GM20431 (cell line): ENCODE results near the gene OTUD4.
"Not testable (repeated sequence)": the region's sequence is repeated elsewhere in the genome, so short reads cannot be mapped to it uniquely, and the experiment has no call there.

Experiments
- in situ Hi-C: fragments of 300-500 bp; cut with MseI, MboI; formaldehyde crosslinking; loops from one replicate; pipeline ENCODE4 v1.15.0; 2020; ENCODE audit warnings: low sequenced_read_pairs; ENCODE audit not compliant: unreplicated experiment

OTUD4 gene, protein sequence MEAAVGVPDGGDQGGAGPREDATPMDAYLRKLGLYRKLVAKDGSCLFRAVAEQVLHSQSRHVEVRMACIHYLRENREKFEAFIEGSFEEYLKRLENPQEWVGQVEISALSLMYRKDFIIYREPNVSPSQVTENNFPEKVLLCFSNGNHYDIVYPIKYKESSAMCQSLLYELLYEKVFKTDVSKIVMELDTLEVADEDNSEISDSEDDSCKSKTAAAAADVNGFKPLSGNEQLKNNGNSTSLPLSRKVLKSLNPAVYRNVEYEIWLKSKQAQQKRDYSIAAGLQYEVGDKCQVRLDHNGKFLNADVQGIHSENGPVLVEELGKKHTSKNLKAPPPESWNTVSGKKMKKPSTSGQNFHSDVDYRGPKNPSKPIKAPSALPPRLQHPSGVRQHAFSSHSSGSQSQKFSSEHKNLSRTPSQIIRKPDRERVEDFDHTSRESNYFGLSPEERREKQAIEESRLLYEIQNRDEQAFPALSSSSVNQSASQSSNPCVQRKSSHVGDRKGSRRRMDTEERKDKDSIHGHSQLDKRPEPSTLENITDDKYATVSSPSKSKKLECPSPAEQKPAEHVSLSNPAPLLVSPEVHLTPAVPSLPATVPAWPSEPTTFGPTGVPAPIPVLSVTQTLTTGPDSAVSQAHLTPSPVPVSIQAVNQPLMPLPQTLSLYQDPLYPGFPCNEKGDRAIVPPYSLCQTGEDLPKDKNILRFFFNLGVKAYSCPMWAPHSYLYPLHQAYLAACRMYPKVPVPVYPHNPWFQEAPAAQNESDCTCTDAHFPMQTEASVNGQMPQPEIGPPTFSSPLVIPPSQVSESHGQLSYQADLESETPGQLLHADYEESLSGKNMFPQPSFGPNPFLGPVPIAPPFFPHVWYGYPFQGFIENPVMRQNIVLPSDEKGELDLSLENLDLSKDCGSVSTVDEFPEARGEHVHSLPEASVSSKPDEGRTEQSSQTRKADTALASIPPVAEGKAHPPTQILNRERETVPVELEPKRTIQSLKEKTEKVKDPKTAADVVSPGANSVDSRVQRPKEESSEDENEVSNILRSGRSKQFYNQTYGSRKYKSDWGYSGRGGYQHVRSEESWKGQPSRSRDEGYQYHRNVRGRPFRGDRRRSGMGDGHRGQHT

DNA sequence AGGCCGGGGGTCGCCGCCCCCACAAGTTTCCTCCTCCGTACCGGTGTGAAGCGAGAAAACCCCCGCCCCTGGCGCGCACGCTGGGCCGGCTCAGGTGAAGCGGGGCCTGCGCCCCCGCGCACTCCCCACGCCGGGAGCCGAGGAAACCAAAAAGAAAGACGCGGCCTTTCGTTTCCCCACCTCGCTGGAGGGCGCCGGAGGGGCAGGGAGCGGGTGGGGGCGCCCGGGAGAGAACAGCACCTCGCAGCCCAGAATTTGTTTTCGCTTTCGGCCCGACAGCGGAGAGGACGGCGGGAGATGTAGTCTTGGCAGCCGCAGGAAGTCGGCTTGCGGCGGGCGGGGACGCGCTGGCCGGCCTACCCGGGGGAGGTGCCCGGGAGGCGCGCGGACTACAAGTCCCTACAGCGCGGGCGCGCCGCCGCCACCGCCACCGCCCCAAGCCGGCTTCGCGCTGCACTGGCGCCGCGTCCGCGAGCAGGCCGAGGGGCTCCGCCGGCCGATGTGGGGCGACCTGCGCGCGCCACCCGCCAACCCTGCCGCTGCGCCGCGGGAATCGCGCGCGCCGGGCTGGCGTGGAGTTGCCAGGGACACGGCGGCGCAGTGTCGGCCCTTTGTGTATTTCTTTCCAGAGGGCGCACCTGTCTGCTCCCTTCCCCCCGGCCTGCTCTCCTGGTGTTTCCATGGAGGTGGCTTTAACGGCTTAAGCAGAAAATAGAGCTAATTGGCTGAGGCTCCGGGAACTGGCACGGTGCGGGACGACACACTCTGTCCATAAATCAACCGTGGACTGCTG lies at the start of gene OTUD4:
OTUD4 (minus strand) TSS at position 292 of the 793 bp plus-strand sequence. CDS start 616 bp downstream, outside the sequence.
- in situ Hi-C loops, result no loop called here

DNA sequence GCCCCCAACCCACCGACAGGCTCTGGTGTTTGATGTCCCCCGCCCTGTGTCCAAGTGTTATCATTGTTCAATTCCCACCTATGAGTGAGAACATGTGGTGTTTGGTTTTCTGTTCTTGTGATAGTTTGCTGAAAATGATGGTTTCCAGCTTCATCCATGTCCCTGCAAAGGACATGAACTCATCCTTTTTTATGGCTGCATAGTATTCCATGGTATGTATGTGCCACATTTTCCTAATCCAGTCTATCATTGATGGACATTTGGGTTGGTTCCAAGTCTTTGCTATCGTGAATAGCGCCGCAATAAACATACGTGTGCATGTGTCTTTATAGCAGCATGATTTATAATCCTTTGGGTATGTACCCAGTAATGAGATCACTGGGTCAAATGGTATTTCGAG lies 42.8 kb upstream of the OTUD4 start:
- in situ Hi-C loops, result not testable (repeated sequence)

DNA sequence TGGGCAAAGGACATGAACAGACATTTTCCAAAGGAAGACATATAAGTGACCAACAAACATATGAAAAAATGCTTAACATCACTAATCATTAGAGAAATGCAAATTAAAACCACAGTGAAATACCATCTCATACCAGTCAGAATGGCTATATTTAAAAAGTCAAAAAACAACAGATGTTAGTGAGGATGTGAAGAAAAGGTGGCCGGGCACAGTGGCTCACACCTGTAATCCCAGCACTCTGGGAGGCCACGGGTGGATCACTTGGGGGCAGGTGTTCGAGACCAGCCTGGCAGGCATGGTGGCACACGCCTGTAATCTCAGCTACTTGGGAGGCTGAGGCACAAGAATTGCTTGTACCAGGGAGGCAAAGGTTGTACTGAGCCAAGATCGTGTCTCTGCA lies 41.1 kb upstream of the OTUD4 start:
- in situ Hi-C loops, result not testable (repeated sequence)

DNA sequence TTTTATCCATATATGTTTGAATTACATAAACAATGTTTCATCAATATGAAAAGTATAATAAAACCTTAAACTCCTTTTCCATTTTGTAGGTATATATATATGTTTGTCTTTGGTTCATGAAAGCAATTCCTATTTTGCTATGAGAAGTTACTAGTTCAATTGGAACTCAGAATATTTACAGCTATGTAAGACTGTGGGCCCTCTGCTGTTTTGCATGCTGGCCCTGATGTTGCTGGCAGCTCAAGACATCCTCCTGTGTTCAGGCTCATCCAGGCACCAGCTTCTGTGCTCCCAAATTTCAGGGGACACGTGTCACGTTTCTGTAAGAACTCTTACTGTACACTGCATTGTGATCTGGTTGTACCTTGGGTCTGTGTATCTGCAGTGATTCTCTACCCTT lies 38.7 kb upstream of the OTUD4 start:
- in situ Hi-C loops, result no loop called here

DNA sequence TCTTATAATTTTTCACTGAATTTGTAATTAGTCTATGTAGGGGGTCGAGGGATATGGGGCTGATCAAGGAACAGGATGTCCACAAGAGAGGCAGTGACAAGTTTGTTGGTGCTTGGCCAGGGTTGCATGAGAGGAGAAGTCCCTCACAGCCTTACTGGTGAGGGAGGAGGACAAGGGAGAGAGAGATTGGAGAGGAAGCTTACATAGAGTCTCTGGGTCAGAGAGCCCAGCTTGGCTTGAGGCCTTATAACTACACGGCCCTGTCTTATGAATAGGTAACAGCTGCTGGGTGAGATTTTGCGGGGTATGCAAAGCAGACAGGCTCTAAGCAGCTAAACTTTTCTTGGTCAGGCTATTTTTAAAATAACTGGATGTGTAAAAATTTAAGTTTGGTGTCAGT lies 37.9 kb upstream of the OTUD4 start:
- in situ Hi-C loops, result no loop called here

DNA sequence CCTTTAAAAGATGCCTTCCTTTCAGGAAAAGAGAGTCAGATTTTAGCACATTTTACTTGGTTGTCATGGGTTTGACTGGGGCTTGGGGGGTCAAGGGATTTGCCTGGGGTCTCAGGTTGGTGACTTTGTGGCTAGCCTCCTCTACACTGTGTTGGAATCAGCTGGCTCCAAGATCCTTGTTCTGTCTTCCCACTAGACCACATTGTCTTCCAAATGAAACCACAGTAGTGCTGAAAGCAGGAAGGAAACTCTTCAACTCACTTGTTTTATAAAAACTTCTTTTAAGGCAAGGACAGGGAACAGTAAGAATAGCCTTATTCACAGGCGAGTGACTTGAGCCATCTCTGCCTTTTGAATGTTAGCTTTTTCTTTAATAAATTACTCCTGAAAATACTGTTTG lies 37.0 kb upstream of the OTUD4 start:
- in situ Hi-C loops, result no loop called here

DNA sequence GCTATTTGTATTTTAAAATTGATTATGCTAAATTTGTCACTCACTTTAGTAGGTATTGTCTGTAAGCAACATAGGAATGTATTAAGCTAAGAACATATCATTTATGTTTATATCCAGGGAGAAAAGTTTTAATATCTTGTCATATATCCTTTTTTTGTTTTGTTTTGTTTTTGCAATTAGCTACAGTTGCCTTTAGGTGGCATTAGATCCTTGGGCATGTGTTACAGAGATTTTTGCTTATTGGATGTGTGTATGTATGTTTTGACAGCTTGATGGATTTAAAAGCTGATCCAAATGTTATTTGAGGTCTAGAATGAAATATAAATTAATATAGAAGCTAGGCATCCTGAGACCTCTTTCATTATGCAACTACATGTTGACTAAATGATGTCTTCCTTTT lies 36.1 kb upstream of the OTUD4 start:
- in situ Hi-C loops, result no loop called here

DNA sequence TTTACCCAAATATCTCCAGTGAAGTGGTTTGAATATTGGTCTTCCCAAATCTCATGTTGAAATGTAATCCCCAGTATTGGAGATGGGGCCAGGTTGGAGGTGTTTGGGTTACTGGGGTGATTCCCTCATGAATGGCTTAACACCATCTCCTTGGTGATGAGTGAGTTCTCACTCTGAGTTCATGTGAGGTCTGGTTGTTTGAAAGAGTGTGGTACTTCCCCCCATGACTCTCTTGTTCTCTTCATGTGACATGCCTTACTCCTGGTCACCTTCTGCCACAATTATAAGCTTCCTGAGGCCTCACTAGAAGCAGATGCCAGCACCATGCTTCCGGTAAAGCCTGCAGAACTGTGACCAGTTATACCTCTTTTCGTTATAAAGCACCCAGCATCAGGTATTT lies 32.9 kb upstream of the OTUD4 start:
- in situ Hi-C loops, result no loop called here

DNA sequence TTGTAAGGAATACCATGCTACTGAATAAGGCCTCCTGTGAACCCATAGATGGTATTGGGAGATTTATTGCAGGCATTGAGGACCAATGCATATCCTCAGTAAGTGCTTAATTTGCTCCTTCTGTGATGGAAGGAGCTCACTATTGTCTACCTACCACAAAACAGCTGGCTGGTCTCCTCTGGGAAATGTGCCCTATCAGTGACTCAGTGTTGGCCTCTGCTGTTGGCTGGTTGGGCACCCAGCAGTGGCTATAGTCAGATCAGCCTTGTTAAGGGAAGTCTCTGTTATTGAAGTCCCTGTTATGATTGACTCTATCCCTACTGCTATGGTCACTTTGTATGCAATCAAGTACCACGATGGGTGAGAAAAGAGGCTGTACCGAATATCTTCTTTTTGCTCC lies 27.5 kb upstream of the OTUD4 start:
- in situ Hi-C loops, result no loop called here

DNA sequence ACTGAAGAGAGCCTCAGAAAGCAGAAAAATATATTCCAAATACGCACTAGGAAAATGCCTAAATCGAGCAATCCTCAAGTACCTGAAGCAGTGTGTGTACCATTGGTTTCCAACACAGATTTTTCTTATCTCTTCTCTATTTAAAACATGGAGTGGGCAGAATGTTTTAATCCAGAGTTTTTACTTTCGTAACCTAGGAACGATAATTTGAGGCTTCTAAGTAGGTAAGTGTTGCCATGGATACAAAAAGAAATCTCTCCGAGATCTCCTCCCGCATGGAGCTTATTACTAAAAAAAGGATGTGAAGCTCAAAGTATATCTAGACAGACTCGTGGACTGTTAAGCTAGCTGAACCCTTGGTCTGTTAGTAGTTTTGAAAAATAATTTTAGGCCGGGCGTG lies 23.0 kb upstream of the OTUD4 start:
- in situ Hi-C loops, result no loop called here

DNA sequence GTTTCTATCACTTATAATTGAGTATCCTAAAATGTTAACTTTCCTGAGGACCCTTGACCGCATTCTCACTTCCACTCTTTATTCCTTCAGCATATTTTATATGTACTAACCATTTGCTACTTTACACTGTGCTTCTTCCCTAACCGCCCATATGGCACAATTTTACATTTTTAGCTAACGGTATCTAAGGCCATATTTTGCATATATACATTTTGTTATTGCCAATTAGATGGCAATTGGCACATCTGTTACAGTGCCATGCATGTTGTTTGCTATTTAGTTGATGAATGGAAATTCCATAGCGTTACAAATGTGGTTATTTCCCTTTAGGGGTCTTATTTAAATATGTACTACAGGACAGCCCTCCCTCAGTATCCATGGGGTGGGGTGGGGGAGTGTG lies 20.0 kb upstream of the OTUD4 start:
- in situ Hi-C loops, result no loop called here

DNA sequence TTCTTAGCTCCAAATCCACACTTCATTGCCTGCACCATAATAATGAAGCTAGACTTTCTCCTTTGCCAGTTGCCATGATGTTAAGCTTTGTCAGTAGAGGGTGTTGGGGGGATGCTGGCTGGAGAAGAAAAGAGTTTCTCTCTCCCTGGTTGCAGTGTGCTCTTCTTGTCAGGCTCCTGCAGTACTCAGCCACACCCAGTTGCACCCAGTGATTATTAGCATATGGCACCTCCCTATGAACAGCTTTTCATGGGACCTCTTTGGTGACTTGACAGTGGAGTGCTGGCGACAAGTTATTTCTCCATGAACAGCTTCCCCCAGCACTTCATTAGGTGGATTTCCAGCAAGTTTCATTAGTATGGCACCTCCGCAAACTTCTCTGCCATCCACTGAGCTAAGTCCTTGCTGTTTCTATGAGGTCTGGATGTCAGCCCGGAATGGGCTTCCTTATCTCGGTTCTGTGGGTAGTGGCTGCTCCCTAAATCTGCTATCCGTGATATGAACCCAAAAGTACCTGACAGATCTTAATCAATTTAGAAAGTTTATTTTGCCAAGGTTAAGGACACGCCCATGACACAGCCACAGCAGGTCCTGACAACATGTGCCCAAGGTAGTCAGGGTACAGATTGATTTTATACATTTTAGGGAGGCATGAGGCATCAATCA lies 18.8 kb upstream of the OTUD4 start:
- in situ Hi-C loops, result no loop called here

DNA sequence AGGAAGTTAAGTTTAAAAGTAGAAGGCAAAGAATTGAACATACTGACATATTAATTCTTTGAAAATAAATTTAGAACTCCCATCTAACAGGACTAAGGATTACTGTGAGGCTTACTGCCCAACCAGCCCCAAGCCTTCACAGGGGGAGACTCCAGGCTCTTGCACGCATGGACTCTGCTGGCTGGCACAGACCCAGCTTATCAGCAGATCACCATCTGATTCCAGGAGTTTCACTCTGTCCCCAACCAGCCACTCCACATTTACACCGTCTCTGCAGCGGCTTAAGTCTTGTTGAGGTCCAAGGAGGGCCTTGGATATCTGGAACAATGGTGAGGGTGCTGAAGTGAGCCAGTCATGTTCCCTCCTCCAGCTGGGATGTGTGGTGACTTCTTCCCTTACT lies 16.4 kb upstream of the OTUD4 start:
- in situ Hi-C loops, result no loop called here

DNA sequence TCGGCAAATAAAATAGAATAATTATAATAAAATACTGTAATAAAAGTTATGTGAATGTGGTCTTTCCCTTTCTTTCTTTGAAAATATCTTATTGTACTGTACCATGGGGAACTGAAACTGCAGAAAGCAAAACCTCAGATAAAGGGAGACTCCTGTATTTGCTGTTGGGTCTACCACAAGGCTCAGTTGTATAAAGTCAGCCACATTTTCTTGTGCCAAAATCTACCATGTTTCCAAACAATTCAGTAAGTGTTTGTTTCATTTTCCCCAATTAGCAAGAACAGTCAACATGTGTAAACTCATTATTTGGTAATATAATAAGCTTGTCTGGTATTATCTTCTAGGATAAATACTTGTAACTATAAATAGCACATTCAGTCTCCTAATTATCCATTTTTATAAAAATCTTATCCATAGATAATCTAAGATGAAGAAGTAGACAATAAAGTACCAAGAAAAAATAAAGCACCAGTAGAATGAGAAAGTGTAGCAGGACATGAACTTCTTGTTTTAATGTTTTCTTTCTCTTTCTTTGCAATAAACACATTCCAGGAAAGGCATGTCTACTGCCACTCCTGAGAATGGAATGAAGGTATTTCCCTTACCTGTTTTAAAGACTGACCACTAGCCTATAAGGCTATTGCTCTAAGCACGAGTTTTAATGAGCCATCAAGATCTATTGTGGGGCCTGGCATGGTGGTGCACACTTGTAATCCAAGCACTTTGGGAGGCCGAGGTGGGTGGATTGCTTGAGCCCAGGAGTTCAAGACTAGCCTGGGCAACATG lies 15.0 kb upstream of the OTUD4 start:
- in situ Hi-C loops, result no loop called here

DNA sequence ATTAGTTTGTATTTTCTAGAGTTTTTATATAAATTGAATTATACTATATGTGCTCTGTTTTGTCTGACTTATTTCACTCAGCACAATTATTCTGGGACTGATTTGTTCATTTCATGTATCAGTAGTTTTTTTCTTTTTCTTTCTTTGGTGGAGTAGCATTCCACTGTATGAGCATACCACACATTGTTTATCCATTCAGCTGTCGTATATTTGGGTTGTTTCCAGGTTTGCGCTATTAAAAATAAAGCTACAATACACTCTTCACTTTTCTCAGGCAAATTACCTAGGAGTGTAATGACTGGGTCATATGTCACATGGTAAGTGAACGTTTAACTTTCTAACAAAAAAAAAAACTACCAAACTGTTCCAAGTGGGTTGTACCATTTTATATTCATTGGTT lies 9.6 kb upstream of the OTUD4 start:
- in situ Hi-C loops, result no loop called here

DNA sequence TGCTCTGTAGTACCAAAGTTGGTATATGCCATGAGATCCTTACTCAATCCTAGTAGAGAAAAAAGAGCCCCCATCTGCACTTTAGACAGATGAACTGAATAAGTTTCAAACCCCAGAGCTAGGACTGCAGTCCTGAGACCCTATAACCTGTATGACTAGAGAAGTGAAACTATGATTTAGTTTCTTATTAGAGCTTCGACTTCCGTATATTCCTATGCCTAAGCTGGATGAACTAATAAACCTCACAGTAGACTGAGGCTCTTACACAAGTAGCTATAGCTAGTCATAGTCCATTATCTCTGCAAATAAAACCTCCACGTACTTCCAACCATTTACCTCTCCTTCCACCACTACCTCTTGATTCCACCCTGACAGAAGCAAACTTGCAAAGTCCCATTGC lies 6.3 kb upstream of the OTUD4 start:
- in situ Hi-C loops, result no loop called here

DNA sequence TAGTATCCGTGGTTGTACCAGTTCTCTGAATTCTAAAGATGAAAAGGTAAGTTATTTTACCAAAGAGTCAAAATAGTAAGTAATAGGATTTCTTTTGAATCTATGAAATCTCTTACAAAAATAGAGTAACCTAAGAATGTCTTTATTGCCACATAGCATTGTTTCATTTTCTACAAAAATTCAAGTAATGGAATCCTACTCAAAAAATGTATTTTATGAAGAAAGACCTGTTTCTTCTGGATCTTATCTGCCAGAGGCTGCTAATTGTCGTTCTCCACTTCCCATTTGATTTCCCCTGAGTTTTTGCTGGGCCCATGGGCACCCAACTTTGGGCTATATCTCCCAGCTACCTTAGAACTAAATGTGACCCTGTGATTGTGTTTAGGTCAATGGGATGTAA lies 3.2 kb upstream of the OTUD4 start:
- in situ Hi-C loops, result no loop called here

DNA sequence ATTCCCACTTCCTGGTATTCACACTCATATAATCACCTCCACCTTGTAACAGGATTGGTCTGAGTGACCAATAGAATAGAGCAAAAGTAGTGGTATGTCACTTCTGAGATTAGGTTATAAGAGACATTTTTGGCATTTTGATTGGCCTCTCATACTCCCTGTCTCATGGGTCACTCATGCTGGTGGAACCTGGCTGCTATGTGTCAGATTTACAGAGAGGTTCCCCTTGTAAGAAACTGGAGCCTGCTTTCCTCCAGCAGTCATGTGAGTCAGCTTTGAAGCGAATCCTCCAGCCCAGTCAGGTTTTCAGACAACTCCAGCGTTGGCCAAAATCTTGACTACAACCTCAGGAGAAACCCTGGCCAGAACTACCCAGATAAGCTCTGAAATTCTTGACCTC lies 2.6 kb upstream of the OTUD4 start:
- in situ Hi-C loops, result no loop called here

DNA sequence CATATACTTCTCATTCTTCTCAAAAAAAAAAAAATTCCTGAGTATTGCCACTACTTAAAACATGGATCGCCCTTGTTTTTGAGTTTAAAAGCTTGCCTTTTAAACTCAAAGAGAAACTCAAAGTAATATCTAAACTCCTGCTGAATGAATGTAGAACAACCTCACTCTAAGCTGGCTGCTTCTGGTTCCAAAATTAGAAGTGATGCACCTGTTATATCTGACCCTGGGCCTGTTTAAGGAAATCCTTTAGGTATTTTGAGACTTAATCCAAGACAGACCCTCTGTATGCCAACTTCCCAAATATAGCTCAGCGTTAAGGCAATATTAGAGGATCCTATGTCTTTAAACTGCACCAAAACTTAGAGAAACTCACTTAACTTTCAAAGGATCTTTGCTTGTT lies 1.8 kb upstream of the OTUD4 start:
- in situ Hi-C loops, result no loop called here
